ENCODE measurements around the gene CDS1. TPM values are rescaled to one million over a fixed set of nuclear protein-coding genes. Genes with fewer than 3 reads are reported as not detected.
A peak's percentile ranks its signal among the peaks of the same experiment; 100 is the strongest.
"Not testable (repeated sequence)": the region's sequence is repeated elsewhere in the genome, so short reads cannot be mapped to it uniquely, and the experiment has no call there.

The CDS1 gene
- total RNA-seq (ENCODE audit: low replicate concordance) = 0.36 and 0.57 TPM in 2 replicates

- TF ChIP-seq CTCF (IDR thresholded peaks at IDR 0.05; ENCODE audit: insufficient read depth, low read length) = no peak
- H3K4me3 ChIP-seq (ENCODE audit: low read depth, low read length) = peak within 1 kb of the TSS; percentile 70
- no peak for DNase-seq (ENCODE audit: low read depth)
Measured at GRCh38 chr4:84582988-84583875, at the start of gene CDS1. CDS1 (plus strand) TSS chr4:84583127; CDS start chr4:84583402, 275 bp downstream.

DNA sequence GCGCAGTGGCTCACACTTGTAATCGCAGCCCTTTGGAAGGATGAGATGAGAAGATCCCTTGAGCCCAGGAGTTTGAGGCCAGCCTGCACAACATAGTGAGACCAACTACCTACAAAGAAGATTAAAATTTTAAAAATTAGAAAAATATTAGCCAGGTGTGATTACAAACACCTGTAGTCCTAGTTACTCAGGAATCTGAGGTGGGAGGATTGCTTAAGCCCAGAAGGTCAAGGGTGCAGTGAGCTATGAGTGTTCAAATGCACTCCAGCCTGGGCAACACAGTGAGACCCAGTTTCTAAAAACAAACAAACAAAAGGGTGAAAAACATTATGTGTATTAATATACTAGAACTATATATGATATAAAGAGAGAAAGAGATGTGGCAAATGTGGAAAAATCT lies 47.0 kb upstream of the CDS1 start:
- no peak for DNase-seq (ENCODE audit: low read depth)
- no peak for TF ChIP-seq CTCF (IDR thresholded peaks at IDR 0.05; ENCODE audit: insufficient read depth, low read length)
- no peak overlapping the region for H3K4me3 ChIP-seq (ENCODE audit: low read depth, low read length)

- no peak overlapping the region for H3K4me3 ChIP-seq (ENCODE audit: low read depth, low read length)
- no peak for TF ChIP-seq CTCF (IDR thresholded peaks at IDR 0.05; ENCODE audit: insufficient read depth, low read length)
- no peak for DNase-seq (ENCODE audit: low read depth)
Measured at GRCh38 chr4:84545093-84545492, 37.8 kb upstream of the CDS1 start.

GRCh38 chr4:84547211-84547610 lies 35.7 kb upstream of the CDS1 start:
- DNase-seq (ENCODE audit: low read depth) = no peak
- TF ChIP-seq CTCF (IDR thresholded peaks at IDR 0.05; ENCODE audit: insufficient read depth, low read length) = no peak

GRCh38 chr4:84549191-84549590 lies 33.7 kb upstream of the CDS1 start:
- not testable (repeated sequence) for H3K4me3 ChIP-seq (ENCODE audit: low read depth, low read length)

More at GRCh38 chr4:84547211-84547610, 35.7 kb upstream of the CDS1 start:
- H3K4me3 ChIP-seq (ENCODE audit: low read depth, low read length) = no peak overlapping the region

DNA sequence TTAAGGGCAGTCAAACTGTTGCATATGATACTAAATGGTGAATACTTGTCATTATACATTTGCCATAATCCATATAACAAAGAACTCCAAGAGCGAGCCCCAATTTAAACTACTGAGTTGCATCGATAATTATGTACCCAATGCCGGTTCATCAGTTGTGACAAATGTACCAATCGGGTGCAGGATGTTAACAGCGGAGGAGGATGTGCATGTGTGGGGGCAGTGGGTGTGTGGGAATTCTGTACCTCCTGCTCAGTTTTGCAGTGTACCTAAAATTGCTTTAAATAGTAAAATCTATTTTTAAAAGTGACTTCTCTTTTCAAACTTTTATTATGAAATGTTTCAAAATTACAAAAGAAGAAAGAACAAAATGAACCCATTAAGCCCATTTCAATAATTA lies 20.8 kb upstream of the CDS1 start:
- H3K4me3 ChIP-seq (ENCODE audit: low read depth, low read length) = no peak overlapping the region
- no peak for DNase-seq (ENCODE audit: low read depth)
- TF ChIP-seq CTCF (IDR thresholded peaks at IDR 0.05; ENCODE audit: insufficient read depth, low read length) = no peak

More at GRCh38 chr4:84549191-84549590, 33.7 kb upstream of the CDS1 start:
- not testable (repeated sequence) for DNase-seq (ENCODE audit: low read depth)

- DNase-seq (ENCODE audit: low read depth) = no peak
- no peak overlapping the region for H3K4me3 ChIP-seq (ENCODE audit: low read depth, low read length)
- TF ChIP-seq CTCF (IDR thresholded peaks at IDR 0.05; ENCODE audit: insufficient read depth, low read length) = no peak
Measured at GRCh38 chr4:84563002-84563401, 19.9 kb upstream of the CDS1 start.

Data from fibroblast of the aortic adventitia (primary cell).